Central memory CD8-positive, alpha-beta T cell (primary cell): ENCODE data around the gene SFTPD.
A peak's percentile ranks its signal among the peaks of the same experiment; 100 is the strongest.
"Not testable (repeated sequence)": the region's sequence is repeated elsewhere in the genome, so short reads cannot be mapped to it uniquely, and the experiment has no call there.

Experiments
- ATAC-seq: fragments of 150-1000 bp; cut with Tn5 transposase; replicated peaks from 2 replicates; pipeline ENCODE4 v1.10.0; 2022; ENCODE audit warnings: mild to moderate bottlenecking, moderate FRiP score, moderate number of reproducible peaks; ENCODE audit not compliant: poor library complexity, severe bottlenecking; ENCODE audit errors: extremely low read depth
- DNase-seq, 2 donors: peaks; one replicate each; pipeline ENCODE4 v3.0.0; 2021; ENCODE audit warnings: low spot score in 2 of 2
- H3K27ac Mint-ChIP-seq: one replicate; pipeline ENCODE4 v1.8.0; 2022; ENCODE audit warnings: low read depth, mild to moderate bottlenecking, moderate library complexity, mixed read lengths
- H3K27me3 Mint-ChIP-seq: one replicate; pipeline ENCODE4 v1.8.0; 2022; ENCODE audit warnings: mixed read lengths
- H3K36me3 Mint-ChIP-seq: one replicate; pipeline ENCODE4 v1.8.0; 2022; ENCODE audit warnings: mild to moderate bottlenecking, moderate library complexity, mixed read lengths; ENCODE audit not compliant: insufficient read depth
- H3K4me1 Mint-ChIP-seq: one replicate; pipeline ENCODE4 v1.8.0; 2022; ENCODE audit warnings: mixed read lengths
- H3K4me3 Mint-ChIP-seq: one replicate; pipeline ENCODE4 v1.8.0; 2022; ENCODE audit warnings: mild to moderate bottlenecking, moderate library complexity, mixed read lengths
- H3K9me3 Mint-ChIP-seq: one replicate; pipeline ENCODE4 v1.8.0; 2022; ENCODE audit warnings: mixed read lengths

SFTPD gene

GRCh38 chr10:79948976-79949722, at the start of gene SFTPD:
TSS of gene SFTPD (minus strand) at chr10:79949105. CDS start at chr10:79946659, 2,446 bp downstream.
- ATAC-seq, result no peak
- peaks cover 25% of the 10 kb centered on the region for H3K27me3 Mint-ChIP-seq
- no peak for DNase-seq

GRCh38 chr10:79995979-79996634, 47.2 kb upstream of the SFTPD start:
- Mint-ChIP-seq H3K27ac (no peak overlapping the region), H3K4me1 (no peaks in the 10 kb centered on the region), H3K36me3 (no peaks in the 10 kb centered on the region), H3K4me3 (no peak overlapping the region), H3K9me3 (no peaks in the 10 kb centered on the region), H3K27me3 (peaks cover 52% of the 10 kb centered on the region)
- ATAC-seq (no peak), DNase-seq (no peak)

More at GRCh38 chr10:79948976-79949722, at the start of gene SFTPD:
- H3K27ac Mint-ChIP-seq, result no peak within 1 kb of the TSS
- H3K4me3 Mint-ChIP-seq, result no peak within 1 kb of the TSS
- no peaks in the 10 kb centered on the region for H3K4me1 Mint-ChIP-seq
- no peaks in the 10 kb centered on the region for H3K36me3 Mint-ChIP-seq
- peaks cover 19% of the 10 kb centered on the region for H3K9me3 Mint-ChIP-seq

GRCh38 chr10:79994556-79994955, 45.7 kb upstream of the SFTPD start:
- DNase-seq, result no peak
- Mint-ChIP-seq H3K36me3 (peaks cover 2% of the 10 kb centered on the region), H3K4me3 (no peak overlapping the region), H3K27me3 (peaks cover 38% of the 10 kb centered on the region), H3K4me1 (no peaks in the 10 kb centered on the region), H3K9me3 (peaks cover 7% of the 10 kb centered on the region), H3K27ac (no peak overlapping the region)
- ATAC-seq, result no peak

- H3K27ac Mint-ChIP-seq, H3K9me3 Mint-ChIP-seq, H3K36me3 Mint-ChIP-seq, H3K4me3 Mint-ChIP-seq, ATAC-seq, H3K4me1 Mint-ChIP-seq, DNase-seq: not testable (repeated sequence)
- H3K27me3 Mint-ChIP-seq, result peaks cover 55% of the 10 kb centered on the region
Measured at GRCh38 chr10:79988199-79988598, 39.3 kb upstream of the SFTPD start.

- not testable (repeated sequence) for H3K9me3 Mint-ChIP-seq, H3K4me1 Mint-ChIP-seq, ATAC-seq, H3K4me3 Mint-ChIP-seq, H3K36me3 Mint-ChIP-seq, H3K27ac Mint-ChIP-seq, DNase-seq
- peaks cover 68% of the 10 kb centered on the region for H3K27me3 Mint-ChIP-seq
Measured at GRCh38 chr10:79986661-79987060, 37.8 kb upstream of the SFTPD start.

GRCh38 chr10:79985481-79986072, 36.7 kb upstream of the SFTPD start:
- H3K27me3 Mint-ChIP-seq, result peaks cover 78% of the 10 kb centered on the region
- H3K27ac Mint-ChIP-seq, result no peak overlapping the region
- ATAC-seq (no peak), DNase-seq (no peak)
- H3K9me3 Mint-ChIP-seq, result peaks cover 9% of the 10 kb centered on the region
- peaks cover 4% of the 10 kb centered on the region for H3K4me1 Mint-ChIP-seq
- no peak overlapping the region for H3K4me3 Mint-ChIP-seq
- H3K36me3 Mint-ChIP-seq, result peaks cover under 1% of the 10 kb centered on the region

- Mint-ChIP-seq H3K4me1 (peaks cover 4% of the 10 kb centered on the region), H3K27ac (peak overlapping the region; percentile 30), H3K9me3 (peaks cover 5% of the 10 kb centered on the region), H3K27me3 (peaks cover 85% of the 10 kb centered on the region), H3K36me3 (no peaks in the 10 kb centered on the region), H3K4me3 (no peak overlapping the region)
- no peak for DNase-seq
- no peak for ATAC-seq
Measured at GRCh38 chr10:79984851-79985250, 35.9 kb upstream of the SFTPD start.

GRCh38 chr10:79983286-79983909, 34.5 kb upstream of the SFTPD start:
- Mint-ChIP-seq H3K9me3 (no peaks in the 10 kb centered on the region), H3K27ac (no peak overlapping the region), H3K4me1 (peaks cover 4% of the 10 kb centered on the region), H3K36me3 (no peaks in the 10 kb centered on the region), H3K27me3 (peaks cover 96% of the 10 kb centered on the region), H3K4me3 (no peak overlapping the region)
- no peak for DNase-seq
- no peak for ATAC-seq

GRCh38 chr10:79982861-79983260, 34.0 kb upstream of the SFTPD start:
- Mint-ChIP-seq H3K27me3 (peaks cover 96% of the 10 kb centered on the region), H3K36me3 (no peaks in the 10 kb centered on the region), H3K9me3 (no peaks in the 10 kb centered on the region), H3K4me3 (no peak overlapping the region), H3K27ac (no peak overlapping the region), H3K4me1 (peaks cover 4% of the 10 kb centered on the region)
- no peak for ATAC-seq
- no peak for DNase-seq

GRCh38 chr10:79982362-79982800, 33.5 kb upstream of the SFTPD start:
- Mint-ChIP-seq H3K4me3 (peak overlapping the region; percentile 27), H3K4me1 (peaks cover 4% of the 10 kb centered on the region), H3K27me3 (peaks cover 96% of the 10 kb centered on the region), H3K36me3 (no peaks in the 10 kb centered on the region), H3K9me3 (no peaks in the 10 kb centered on the region), H3K27ac (no peak overlapping the region)
- no peak for DNase-seq
- ATAC-seq, result no peak

- peaks cover 96% of the 10 kb centered on the region for H3K27me3 Mint-ChIP-seq
- peak overlapping the region; percentile 27 for H3K4me3 Mint-ChIP-seq
- no peaks in the 10 kb centered on the region for H3K9me3 Mint-ChIP-seq
- no peak overlapping the region for H3K27ac Mint-ChIP-seq
- DNase-seq, result no peak
- H3K4me1 Mint-ChIP-seq, result peaks cover 4% of the 10 kb centered on the region
- H3K36me3 Mint-ChIP-seq, result no peaks in the 10 kb centered on the region
- ATAC-seq, result no peak
Measured at GRCh38 chr10:79981450-79982361, 32.8 kb upstream of the SFTPD start.

GRCh38 chr10:79980711-79981110, 31.8 kb upstream of the SFTPD start:
- Mint-ChIP-seq H3K4me3 (peak overlapping the region; percentile 4), H3K27ac (no peak overlapping the region), H3K36me3 (no peaks in the 10 kb centered on the region), H3K9me3 (no peaks in the 10 kb centered on the region), H3K4me1 (peaks cover 4% of the 10 kb centered on the region), H3K27me3 (peaks cover 90% of the 10 kb centered on the region)
- DNase-seq (no peak), ATAC-seq (no peak)
